Measurements from ENCODE around the gene KCNK10. TPM values are rescaled to one million over a fixed set of nuclear protein-coding genes. Genes with fewer than 3 reads are reported as not detected.

KCNK10 gene
- total RNA-seq, 1 donor, result under 0.01 TPM

- H3K4me1 ChIP-seq (ENCODE audit: insufficient read depth, low read length), result no peaks in the 10 kb centered on the region
- no peak for DNase-seq (ENCODE audit: insufficient read length, low spot score, missing footprints)
- no peak overlapping the region for H3K4me2 ChIP-seq (ENCODE audit: insufficient read depth, low read length)
- H2AFZ ChIP-seq (ENCODE audit: low read length), result no peak overlapping the region
- no peaks in the 10 kb centered on the region for H3K9me3 ChIP-seq (ENCODE audit: low read depth, low read length)
- H3K27me3 ChIP-seq (ENCODE audit: insufficient read depth, low read length), result no peaks in the 10 kb centered on the region
- H3K36me3 ChIP-seq (ENCODE audit: insufficient read depth, low read length), result no peaks in the 10 kb centered on the region
- H3K4me3 ChIP-seq (ENCODE audit: insufficient read depth, low read length), result no peak overlapping the region
- H4K20me1 ChIP-seq (ENCODE audit: insufficient read depth, low read length), result no peaks in the 10 kb centered on the region
- no peak for TF ChIP-seq CTCF (IDR thresholded peaks at IDR 0.05; ENCODE audit: extremely low read depth, low read depth, low read length)
- H3K79me2 ChIP-seq (ENCODE audit: insufficient read depth, low read length), result no peaks in the 10 kb centered on the region
- no peak overlapping the region for H3K27ac ChIP-seq (ENCODE audit: low read depth, low read length)
Observed at GRCh38 chr14:88289234-88289633, 33.8 kb downstream of the KCNK10 start.

GRCh38 chr14:88286309-88286708, 36.8 kb downstream of the KCNK10 start:
- Histone ChIP-seq H3K4me1 (ENCODE audit: insufficient read depth, low read length) (no peaks in the 10 kb centered on the region), H3K27me3 (ENCODE audit: insufficient read depth, low read length) (no peaks in the 10 kb centered on the region), H3K4me2 (ENCODE audit: insufficient read depth, low read length) (no peak overlapping the region), H3K9me3 (ENCODE audit: low read depth, low read length) (no peaks in the 10 kb centered on the region), H3K27ac (ENCODE audit: low read depth, low read length) (no peak overlapping the region), H3K36me3 (ENCODE audit: insufficient read depth, low read length) (no peaks in the 10 kb centered on the region), H3K79me2 (ENCODE audit: insufficient read depth, low read length) (no peaks in the 10 kb centered on the region), H4K20me1 (ENCODE audit: insufficient read depth, low read length) (no peaks in the 10 kb centered on the region), H2AFZ (ENCODE audit: low read length) (no peak overlapping the region), H3K4me3 (ENCODE audit: insufficient read depth, low read length) (no peak overlapping the region)
- DNase-seq (ENCODE audit: insufficient read length, low spot score, missing footprints), result no peak
- TF ChIP-seq CTCF (IDR thresholded peaks at IDR 0.05; ENCODE audit: extremely low read depth, low read depth, low read length), result no peak

- H3K9me3 ChIP-seq (ENCODE audit: low read depth, low read length), result no peaks in the 10 kb centered on the region
- no peak for DNase-seq (ENCODE audit: insufficient read length, low spot score, missing footprints)
- no peaks in the 10 kb centered on the region for H3K79me2 ChIP-seq (ENCODE audit: insufficient read depth, low read length)
- H2AFZ ChIP-seq (ENCODE audit: low read length), result no peak overlapping the region
- H3K4me1 ChIP-seq (ENCODE audit: insufficient read depth, low read length), result no peaks in the 10 kb centered on the region
- H4K20me1 ChIP-seq (ENCODE audit: insufficient read depth, low read length), result no peaks in the 10 kb centered on the region
- H3K27ac ChIP-seq (ENCODE audit: low read depth, low read length), result no peak overlapping the region
- H3K4me2 ChIP-seq (ENCODE audit: insufficient read depth, low read length), result no peak overlapping the region
- no peak overlapping the region for H3K4me3 ChIP-seq (ENCODE audit: insufficient read depth, low read length)
- no peaks in the 10 kb centered on the region for H3K27me3 ChIP-seq (ENCODE audit: insufficient read depth, low read length)
- no peaks in the 10 kb centered on the region for H3K36me3 ChIP-seq (ENCODE audit: insufficient read depth, low read length)
- no peak for TF ChIP-seq CTCF (IDR thresholded peaks at IDR 0.05; ENCODE audit: extremely low read depth, low read depth, low read length)
Observed at GRCh38 chr14:88281447-88281846, 41.6 kb downstream of the KCNK10 start.

- no peak overlapping the region for H3K4me3 ChIP-seq (ENCODE audit: insufficient read depth, low read length)
- H3K36me3 ChIP-seq (ENCODE audit: insufficient read depth, low read length), result no peaks in the 10 kb centered on the region
- no peaks in the 10 kb centered on the region for H3K27me3 ChIP-seq (ENCODE audit: insufficient read depth, low read length)
- no peaks in the 10 kb centered on the region for H4K20me1 ChIP-seq (ENCODE audit: insufficient read depth, low read length)
- TF ChIP-seq CTCF (IDR thresholded peaks at IDR 0.05; ENCODE audit: extremely low read depth, low read depth, low read length), result no peak
- no peaks in the 10 kb centered on the region for H3K4me1 ChIP-seq (ENCODE audit: insufficient read depth, low read length)
- no peaks in the 10 kb centered on the region for H3K9me3 ChIP-seq (ENCODE audit: low read depth, low read length)
- H3K4me2 ChIP-seq (ENCODE audit: insufficient read depth, low read length), result no peak overlapping the region
- no peak overlapping the region for H3K27ac ChIP-seq (ENCODE audit: low read depth, low read length)
- no peak overlapping the region for H2AFZ ChIP-seq (ENCODE audit: low read length)
- H3K79me2 ChIP-seq (ENCODE audit: insufficient read depth, low read length), result no peaks in the 10 kb centered on the region
- no peak for DNase-seq (ENCODE audit: insufficient read length, low spot score, missing footprints)
Observed at GRCh38 chr14:88276923-88277596, 46.0 kb downstream of the KCNK10 start.
